HEK293 (cell line): Measurements from ENCODE around the gene CFL1.
A peak's percentile ranks its signal among the peaks of the same experiment; 100 is the strongest.

Source experiments
- CTCF ChIA-PET: fragments of 350-600 bp; formaldehyde crosslinking; extraction: SDS; loops from one replicate; lab custom pipeline; 2021; ENCODE audit warnings: antibody characterized with exemption; lab: Yijun Ruan, JAX
- POLR2A ChIA-PET: fragments of 300-600 bp; formaldehyde crosslinking; extraction: SDS; loops from one replicate; lab custom pipeline; 2020; ENCODE audit warnings: antibody characterized with exemption, inconsistent platforms; lab: Yijun Ruan, JAX
- H3K27ac ChIP-seq: fragments of 200-500 bp; sonication (Bioruptor generic); 2 replicates; pipeline ENCODE4 v1.5.1; 2014; ENCODE audit warnings: low read depth, low read length, control low read depth, inconsistent platforms; ENCODE audit errors: extremely low read depth
- H3K36me3 ChIP-seq, 2 experiments: fragments of 200-500 bp in 1 of 2; sonication (Bioruptor generic) in 1 of 2; 1 replicate in 1 of 2; 2 replicates in 1 of 2; pipeline ENCODE4 v1.5.1; 2014 to 2017; ENCODE audit warnings: inconsistent platforms in 2 of 2, low read length in 2 of 2; ENCODE audit not compliant: control insufficient read depth in 2 of 2, insufficient read depth in 1 of 2
- H3K4me1 ChIP-seq: fragments of 200-500 bp; sonication (Bioruptor generic); 2 replicates; pipeline ENCODE4 v1.5.1; 2014; ENCODE audit warnings: mild to moderate bottlenecking, low read length, inconsistent platforms; ENCODE audit not compliant: control insufficient read depth, insufficient read depth
- H3K4me3 ChIP-seq: 2 replicates; pipeline ENCODE4 v1.5.1; 2011; ENCODE audit warnings: low read depth, mild to moderate bottlenecking, control low read depth, low read length, moderate library complexity
- H3K9me3 ChIP-seq: fragments of 200-500 bp; sonication (Bioruptor generic); 2 replicates; pipeline ENCODE4 v1.5.1; 2014; ENCODE audit warnings: low read depth, low read length, inconsistent platforms; ENCODE audit not compliant: control insufficient read depth, insufficient read depth
- GLI4 ChIP-seq: fragments of 450-650 bp; formaldehyde crosslinking; IDR thresholded peaks from 2 replicates; pipeline ENCODE4 v1.5.1; 2016; ENCODE audit warnings: missing biosample characterization, missing genetic modification characterization
- KLF16 ChIP-seq: fragments of 450-650 bp; formaldehyde crosslinking; IDR thresholded peaks from 2 replicates; pipeline ENCODE4 v1.5.1; 2017; ENCODE audit warnings: missing biosample characterization, missing genetic modification characterization
- MEIS1 ChIP-seq: sonication (generic); formaldehyde crosslinking; IDR thresholded peaks from 2 replicates; pipeline ENCODE4 v1.8.1; 2022; ENCODE audit warnings: missing genetic modification reagents, mild to moderate bottlenecking, borderline replicate concordance
- MYNN ChIP-seq: fragments of 450-650 bp; formaldehyde crosslinking; IDR thresholded peaks from 2 replicates; pipeline ENCODE4 v1.5.1; 2016; ENCODE audit warnings: missing biosample characterization, missing genetic modification characterization, borderline replicate concordance
- OVOL3 ChIP-seq: fragments of 450-650 bp; formaldehyde crosslinking; IDR thresholded peaks from 2 replicates; pipeline ENCODE4 v1.5.1; 2016; ENCODE audit warnings: missing biosample characterization, missing genetic modification characterization
- REST ChIP-seq: fragments of 450-650 bp; formaldehyde crosslinking; IDR thresholded peaks from 2 replicates; pipeline ENCODE4 v1.5.1; 2016; ENCODE audit warnings: missing biosample characterization, missing genetic modification characterization
- SALL2 ChIP-seq: fragments of 450-650 bp; formaldehyde crosslinking; IDR thresholded peaks from 2 replicates; pipeline ENCODE4 v1.5.0; 2017; ENCODE audit warnings: missing biosample characterization, mild to moderate bottlenecking, missing genetic modification characterization, borderline replicate concordance
- ZFHX2 ChIP-seq: fragments of 450-650 bp; formaldehyde crosslinking; conservative IDR thresholded peaks from 2 replicates; pipeline ENCODE4 v1.5.1; 2016; ENCODE audit warnings: missing biosample characterization, missing genetic modification characterization
- ZFP3 ChIP-seq: fragments of 450-650 bp; formaldehyde crosslinking; IDR thresholded peaks from 2 replicates; pipeline ENCODE4 v1.5.1; 2016; ENCODE audit warnings: low read depth, missing biosample characterization, missing genetic modification characterization
- ZNF112 ChIP-seq: fragments of 450-650 bp; formaldehyde crosslinking; IDR thresholded peaks from 2 replicates; pipeline ENCODE4 v1.5.0; 2017; ENCODE audit warnings: missing biosample characterization, missing genetic modification characterization
- ZNF121 ChIP-seq: fragments of 450-650 bp; formaldehyde crosslinking; IDR thresholded peaks from 2 replicates; pipeline ENCODE4 v1.5.1; 2016; ENCODE audit warnings: missing biosample characterization, missing genetic modification characterization
- ZNF146 ChIP-seq: fragments of 450-650 bp; formaldehyde crosslinking; IDR thresholded peaks from 2 replicates; pipeline ENCODE4 v1.5.1; 2016; ENCODE audit warnings: missing biosample characterization, missing genetic modification characterization
- ZNF16 ChIP-seq: fragments of 450-650 bp; formaldehyde crosslinking; IDR thresholded peaks from 2 replicates; pipeline ENCODE4 v1.5.1; 2016; ENCODE audit warnings: low read depth, missing biosample characterization, missing genetic modification characterization
- ZNF24 ChIP-seq: fragments of 450-650 bp; formaldehyde crosslinking; IDR thresholded peaks from 2 replicates; pipeline ENCODE4 v1.5.1; 2016; ENCODE audit warnings: missing biosample characterization, missing genetic modification characterization
- ZNF280D ChIP-seq: fragments of 450-650 bp; formaldehyde crosslinking; IDR thresholded peaks from 2 replicates; pipeline ENCODE4 v1.5.1; 2016; ENCODE audit warnings: missing biosample characterization, missing genetic modification characterization
- ZNF292 ChIP-seq: fragments of 450-650 bp; formaldehyde crosslinking; IDR thresholded peaks from 2 replicates; pipeline ENCODE4 v1.5.1; 2016; ENCODE audit warnings: low read depth, missing biosample characterization, missing genetic modification characterization, borderline replicate concordance
- ZNF354C ChIP-seq: fragments of 450-650 bp; formaldehyde crosslinking; IDR thresholded peaks from 2 replicates; pipeline ENCODE4 v1.5.1; 2016; ENCODE audit warnings: missing biosample characterization, missing genetic modification characterization, low read depth, borderline replicate concordance
- ZNF394 ChIP-seq: fragments of 450-650 bp; formaldehyde crosslinking; IDR thresholded peaks from 2 replicates; pipeline ENCODE4 v1.5.1; 2016; ENCODE audit warnings: missing biosample characterization, missing genetic modification characterization, mild to moderate bottlenecking, moderate library complexity, borderline replicate concordance
- ZNF449 ChIP-seq: fragments of 450-650 bp; formaldehyde crosslinking; IDR thresholded peaks from 2 replicates; pipeline ENCODE4 v1.5.1; 2017; ENCODE audit warnings: missing biosample characterization, mild to moderate bottlenecking, missing genetic modification characterization, moderate library complexity
- ZNF560 ChIP-seq: fragments of 450-650 bp; formaldehyde crosslinking; IDR thresholded peaks from 2 replicates; pipeline ENCODE4 v1.5.1; 2017; ENCODE audit warnings: missing biosample characterization, missing genetic modification characterization, borderline replicate concordance
- ZNF670 ChIP-seq: fragments of 450-650 bp; formaldehyde crosslinking; IDR thresholded peaks from 2 replicates; pipeline ENCODE4 v1.5.1; 2016; ENCODE audit warnings: missing biosample characterization, missing genetic modification characterization, low read depth
- ZNF692 ChIP-seq: fragments of 450-650 bp; formaldehyde crosslinking; IDR thresholded peaks from 2 replicates; pipeline ENCODE4 v1.5.1; 2016; ENCODE audit warnings: missing biosample characterization, missing genetic modification characterization
- ZNF785 ChIP-seq: fragments of 450-650 bp; formaldehyde crosslinking; IDR thresholded peaks from 2 replicates; pipeline ENCODE4 v1.5.1; 2016; ENCODE audit warnings: missing biosample characterization, missing genetic modification characterization
- ZXDB ChIP-seq: fragments of 450-650 bp; formaldehyde crosslinking; IDR thresholded peaks from 2 replicates; pipeline ENCODE4 v1.5.1; 2016; ENCODE audit warnings: missing biosample characterization, missing genetic modification characterization
- TF ChIP-seq, protein P1 (sequence below): fragments of 450-650 bp; formaldehyde crosslinking; IDR thresholded peaks from 2 replicates; pipeline ENCODE4 v1.5.1; 2017; ENCODE audit warnings: missing biosample characterization, missing genetic modification characterization

Gene CFL1

DNA sequence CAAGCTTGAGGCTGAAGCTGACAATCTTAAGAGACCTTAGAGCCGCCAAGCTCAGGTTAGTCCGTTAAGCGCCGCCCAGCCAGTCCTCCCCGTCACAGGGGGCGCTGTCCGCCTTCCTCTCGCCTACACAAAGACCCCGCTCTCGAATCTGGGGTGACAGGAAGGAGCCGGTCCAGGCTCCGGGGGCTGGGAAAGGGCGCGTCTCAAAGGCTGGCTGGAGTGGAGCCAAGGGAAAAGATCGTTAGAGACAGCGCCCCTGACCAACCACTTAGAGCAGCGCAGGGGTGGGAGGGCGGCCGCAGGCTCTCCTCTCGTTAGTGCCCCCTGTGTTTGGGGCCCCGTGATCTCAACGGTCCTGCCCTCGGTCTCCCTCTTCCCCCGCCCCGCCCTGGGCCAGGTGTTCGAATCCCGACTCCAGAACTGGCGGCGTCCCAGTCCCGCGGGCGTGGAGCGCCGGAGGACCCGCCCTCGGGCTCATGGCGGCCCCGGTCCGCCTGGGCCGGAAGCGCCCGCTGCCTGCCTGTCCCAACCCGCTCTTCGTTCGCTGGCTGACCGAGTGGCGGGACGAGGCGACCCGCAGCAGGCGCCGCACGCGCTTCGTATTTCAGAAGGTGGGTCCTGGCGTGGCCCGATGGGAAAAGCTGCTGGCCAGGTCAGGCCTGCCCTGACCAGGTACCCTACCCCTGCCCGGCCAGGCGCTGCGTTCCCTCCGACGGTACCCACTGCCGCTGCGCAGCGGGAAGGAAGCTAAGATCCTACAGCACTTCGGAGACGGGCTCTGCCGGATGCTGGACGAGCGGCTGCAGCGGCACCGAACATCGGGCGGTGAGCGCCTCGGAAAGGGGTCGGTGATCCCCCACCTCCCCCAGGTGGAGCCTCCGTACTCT is 2.5 kb upstream of the CFL1 start, which contains the start of gene MUS81:
MUS81 (plus strand) TSS at position 156 of the 887 bp plus-strand sequence; CDS start at position 477, 321 bp downstream.
- Histone ChIP-seq H3K9me3 (no peaks in the 10 kb centered on the region), H3K4me3 (peak within 1 kb of the TSS; percentile 94), H3K4me1 (peaks cover 4% of the 10 kb centered on the region; the same call in 1 of the 2 replicates), H3K36me3 (peaks cover 0 to 54% of the 10 kb centered on the region in 2 experiments; a peak in 1 of 3 replicates), H3K27ac (peak within 1 kb of the TSS; percentile 92)
- ChIA-PET CTCF (interaction anchor here (0.5 to 6.3 kb wide), 46 partner anchors 9 to 246 kb away, joined by 3 to 118 read pairs (median 4); partner anchors contain the start of genes CCDC85B, FIBP, KAT5 and TSGA10IP), POLR2A (interaction anchor here (0.7 to 6.5 kb wide), 25 partner anchors 9 to 407 kb away, joined by 3 to 121 read pairs (median 5); partner anchors contain the start of genes CCDC85B, FIBP, KAT5 and MAP3K11)
- TF ChIP-seq MYNN (tag by site-specific recombination) (no peak), ZNF394 (tag by site-specific recombination) (peak; percentile 64; the same call in 1 of the 2 replicates), ZNF449 (tag by site-specific recombination) (peak; percentile 63; the same call in 1 of the 2 replicates), GLI4 (tag by site-specific recombination) (no peak; the same call in 1 of the 2 replicates), ZNF16 (tag by site-specific recombination) (no peak), ZNF112 (tag by site-specific recombination) (no peak), ZNF146 (no peak), ZNF354C (tag by site-specific recombination) (no peak), ZFHX2 (peak; percentile 83), ZNF692 (tag by site-specific recombination) (peak; percentile 33; the same call in 1 of the 2 replicates), ZNF785 (tag by site-specific recombination) (no peak), ZNF670 (tag by site-specific recombination) (no peak), ZNF24 (peak; percentile 68; the same call in 1 of the 2 replicates), ZNF292 (no peak), OVOL3 (tag by site-specific recombination) (no peak), ZFP3 (no peak), ZNF280D (tag by site-specific recombination) (no peak), REST (tag by site-specific recombination) (no peak), ZNF121 (tag by site-specific recombination) (no peak), MEIS1 (CRISPR knock-in tag) (no peak), SALL2 (tag by site-specific recombination) (no peak), ZNF560 (tag by site-specific recombination) (no peak), ZXDB (tag by site-specific recombination) (peak; percentile 94), KLF16 (tag by site-specific recombination) (peak; percentile 47; the same call in 1 of the 2 replicates)
- TF ChIP-seq, protein P1, sequence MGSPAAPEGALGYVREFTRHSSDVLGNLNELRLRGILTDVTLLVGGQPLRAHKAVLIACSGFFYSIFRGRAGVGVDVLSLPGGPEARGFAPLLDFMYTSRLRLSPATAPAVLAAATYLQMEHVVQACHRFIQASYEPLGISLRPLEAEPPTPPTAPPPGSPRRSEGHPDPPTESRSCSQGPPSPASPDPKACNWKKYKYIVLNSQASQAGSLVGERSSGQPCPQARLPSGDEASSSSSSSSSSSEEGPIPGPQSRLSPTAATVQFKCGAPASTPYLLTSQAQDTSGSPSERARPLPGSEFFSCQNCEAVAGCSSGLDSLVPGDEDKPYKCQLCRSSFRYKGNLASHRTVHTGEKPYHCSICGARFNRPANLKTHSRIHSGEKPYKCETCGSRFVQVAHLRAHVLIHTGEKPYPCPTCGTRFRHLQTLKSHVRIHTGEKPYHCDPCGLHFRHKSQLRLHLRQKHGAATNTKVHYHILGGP = no peak
